Stimulated activated effector memory CD8-positive, alpha-beta T cell treated with anti-CD3 and anti-CD28 coated beads, Interleukin-12 subunit alpha, Interleukin-12 subunit beta, amount 100 ng/mL, for 72 hours (primary cell): ENCODE results near the gene SAMD4A.

Experiments
- ATAC-seq: fragments of 150-1000 bp; cut with Tn5 transposase; 2 replicates; pipeline ENCODE4 v1.10.0; 2021
- DNase-seq, 2 donors: peaks; one replicate each; pipeline ENCODE4 v3.0.0; 2021 to 2022; ENCODE audit warnings: low spot score in 2 of 2
- H3K27ac Mint-ChIP-seq: one replicate; pipeline ENCODE4 v1.8.0; 2022; ENCODE audit warnings: mild to moderate bottlenecking, mixed read lengths
- H3K36me3 Mint-ChIP-seq: one replicate; pipeline ENCODE4 v1.8.0; 2022; ENCODE audit warnings: mild to moderate bottlenecking, mixed read lengths
- H3K4me1 Mint-ChIP-seq: one replicate; pipeline ENCODE4 v1.8.0; 2022; ENCODE audit warnings: mixed read lengths
- H3K4me3 Mint-ChIP-seq: one replicate; pipeline ENCODE4 v1.8.0; 2022; ENCODE audit warnings: mild to moderate bottlenecking, mixed read lengths
- H3K9me3 Mint-ChIP-seq: one replicate; pipeline ENCODE4 v1.8.0; 2022; ENCODE audit warnings: mixed read lengths

Gene SAMD4A

DNA sequence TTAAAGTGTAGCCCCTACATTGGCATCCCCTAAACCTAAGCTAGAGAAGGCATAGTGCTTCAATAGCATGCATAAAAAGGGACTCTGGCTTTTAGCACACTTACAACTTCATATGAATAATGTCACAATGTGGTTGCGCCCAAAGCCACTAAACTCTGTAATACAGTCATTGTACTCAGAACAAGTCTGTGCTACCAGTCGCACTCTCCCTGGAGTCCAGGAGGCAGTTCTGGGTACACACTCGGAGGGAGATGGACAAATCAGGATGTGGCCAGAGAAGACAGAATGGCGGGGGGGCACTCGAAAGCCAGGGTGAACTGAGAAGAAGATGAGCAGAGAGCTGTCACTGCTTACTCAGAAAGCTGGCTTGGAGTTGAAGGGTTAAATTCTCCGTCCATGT lies 10.6 kb downstream of the SAMD4A start:
- Mint-ChIP-seq H3K4me1 (no peaks in the 10 kb centered on the region), H3K27ac (no peak overlapping the region), H3K36me3 (no peaks in the 10 kb centered on the region), H3K4me3 (no peak overlapping the region), H3K9me3 (peaks cover 5% of the 10 kb centered on the region)
- ATAC-seq (peak; percentile 74), DNase-seq (no peak)

GRCh38 chr14:54577977-54578376 lies 11.0 kb downstream of the SAMD4A start:
- DNase-seq: no peak
- ATAC-seq: no peak
- no peak overlapping the region for H3K4me3 Mint-ChIP-seq
- H3K36me3 Mint-ChIP-seq: no peaks in the 10 kb centered on the region
- peaks cover 5% of the 10 kb centered on the region for H3K9me3 Mint-ChIP-seq
- no peak overlapping the region for H3K27ac Mint-ChIP-seq
- H3K4me1 Mint-ChIP-seq: no peaks in the 10 kb centered on the region

DNA sequence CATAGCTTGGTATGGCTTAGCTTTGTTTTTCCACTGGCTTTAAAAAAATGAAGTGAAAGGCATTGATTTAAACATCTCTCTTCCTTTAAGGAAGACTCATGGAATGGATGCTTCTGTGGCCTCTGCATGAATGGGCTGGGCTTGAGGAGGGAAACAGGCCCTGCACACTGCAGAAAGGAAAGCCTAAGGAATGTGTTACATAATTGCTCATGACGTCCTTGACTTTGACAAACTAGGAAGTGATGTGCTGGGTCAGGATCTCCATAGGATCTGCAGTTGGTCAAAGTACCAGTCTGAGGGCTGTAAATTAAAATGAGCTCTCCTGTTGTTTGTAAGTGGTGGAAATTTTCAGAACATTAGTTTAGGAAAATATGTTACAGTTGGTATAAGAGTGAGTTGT lies 12.7 kb downstream of the SAMD4A start:
- no peak overlapping the region for H3K27ac Mint-ChIP-seq
- no peaks in the 10 kb centered on the region for H3K9me3 Mint-ChIP-seq
- H3K4me3 Mint-ChIP-seq: no peak overlapping the region
- DNase-seq: no peak
- H3K4me1 Mint-ChIP-seq: no peaks in the 10 kb centered on the region
- no peaks in the 10 kb centered on the region for H3K36me3 Mint-ChIP-seq
- ATAC-seq: no peak

DNA sequence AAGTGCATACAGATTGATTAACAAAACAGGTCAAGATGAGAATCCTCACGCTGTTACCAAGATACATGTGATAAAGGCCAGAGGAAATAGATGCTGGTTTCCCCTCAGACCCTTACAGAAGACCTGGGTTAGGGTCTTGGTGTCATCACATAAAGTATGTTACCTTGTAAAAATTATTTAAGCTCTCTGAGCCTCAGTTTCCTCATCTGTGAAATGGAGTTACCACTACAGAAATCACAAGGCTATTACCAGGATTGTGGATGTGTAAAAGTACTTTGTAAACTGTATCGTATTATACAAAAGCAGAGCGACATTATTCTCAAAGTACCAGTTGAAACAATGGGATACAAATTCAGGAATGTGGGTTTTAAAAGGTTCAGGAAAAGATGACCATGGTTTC lies 14.0 kb downstream of the SAMD4A start:
- Mint-ChIP-seq H3K36me3 (no peaks in the 10 kb centered on the region), H3K4me3 (no peak overlapping the region), H3K27ac (no peak overlapping the region), H3K9me3 (no peaks in the 10 kb centered on the region), H3K4me1 (no peaks in the 10 kb centered on the region)
- no peak for DNase-seq
- no peak for ATAC-seq

DNA sequence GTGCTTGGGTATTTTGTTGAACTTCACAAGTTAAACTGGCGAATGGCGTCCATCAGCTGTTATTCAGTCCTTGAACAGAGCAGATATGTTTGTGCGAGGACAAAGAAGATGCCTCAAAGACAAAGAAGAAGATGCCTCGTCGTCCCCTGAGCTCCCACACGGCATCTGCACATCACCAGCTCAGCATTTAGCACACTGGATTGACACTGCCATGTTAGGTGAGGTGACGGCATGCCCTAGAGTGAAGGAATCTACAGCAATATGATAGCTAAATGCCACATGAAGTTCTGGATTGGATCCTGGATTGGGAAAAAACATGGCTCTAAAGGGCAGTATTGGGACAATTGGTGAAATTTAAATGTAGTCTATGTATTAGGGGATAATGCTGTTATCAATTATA lies 15.4 kb downstream of the SAMD4A start:
- ATAC-seq: no peak
- Mint-ChIP-seq H3K4me3 (no peak overlapping the region), H3K9me3 (no peaks in the 10 kb centered on the region), H3K27ac (no peak overlapping the region), H3K4me1 (no peaks in the 10 kb centered on the region), H3K36me3 (no peaks in the 10 kb centered on the region)
- DNase-seq: no peak

GRCh38 chr14:54584097-54584496 lies 17.2 kb downstream of the SAMD4A start:
- H3K4me1 Mint-ChIP-seq: no peaks in the 10 kb centered on the region
- no peak overlapping the region for H3K27ac Mint-ChIP-seq
- no peaks in the 10 kb centered on the region for H3K9me3 Mint-ChIP-seq
- H3K4me3 Mint-ChIP-seq: no peak overlapping the region
- DNase-seq (no peak), ATAC-seq (no peak)
- H3K36me3 Mint-ChIP-seq: no peaks in the 10 kb centered on the region

GRCh38 chr14:54585214-54585613 lies 18.3 kb downstream of the SAMD4A start:
- no peak for ATAC-seq
- H3K36me3 Mint-ChIP-seq: no peaks in the 10 kb centered on the region
- no peaks in the 10 kb centered on the region for H3K9me3 Mint-ChIP-seq
- DNase-seq: no peak
- H3K4me1 Mint-ChIP-seq: no peaks in the 10 kb centered on the region
- no peak overlapping the region for H3K4me3 Mint-ChIP-seq
- H3K27ac Mint-ChIP-seq: no peak overlapping the region

- H3K9me3 Mint-ChIP-seq: no peaks in the 10 kb centered on the region
- H3K4me3 Mint-ChIP-seq: no peak overlapping the region
- no peaks in the 10 kb centered on the region for H3K36me3 Mint-ChIP-seq
- H3K27ac Mint-ChIP-seq: no peak overlapping the region
- DNase-seq: no peak
- ATAC-seq: no peak
- peaks cover 7% of the 10 kb centered on the region for H3K4me1 Mint-ChIP-seq
Observed at GRCh38 chr14:54589076-54589475, 22.1 kb downstream of the SAMD4A start.

GRCh38 chr14:54589843-54590242 lies 22.9 kb downstream of the SAMD4A start:
- H3K27ac Mint-ChIP-seq: no peak overlapping the region
- H3K36me3 Mint-ChIP-seq: no peaks in the 10 kb centered on the region
- H3K4me1 Mint-ChIP-seq: peaks cover 10% of the 10 kb centered on the region
- no peak overlapping the region for H3K4me3 Mint-ChIP-seq
- H3K9me3 Mint-ChIP-seq: no peaks in the 10 kb centered on the region
- no peak for DNase-seq
- ATAC-seq: no peak

DNA sequence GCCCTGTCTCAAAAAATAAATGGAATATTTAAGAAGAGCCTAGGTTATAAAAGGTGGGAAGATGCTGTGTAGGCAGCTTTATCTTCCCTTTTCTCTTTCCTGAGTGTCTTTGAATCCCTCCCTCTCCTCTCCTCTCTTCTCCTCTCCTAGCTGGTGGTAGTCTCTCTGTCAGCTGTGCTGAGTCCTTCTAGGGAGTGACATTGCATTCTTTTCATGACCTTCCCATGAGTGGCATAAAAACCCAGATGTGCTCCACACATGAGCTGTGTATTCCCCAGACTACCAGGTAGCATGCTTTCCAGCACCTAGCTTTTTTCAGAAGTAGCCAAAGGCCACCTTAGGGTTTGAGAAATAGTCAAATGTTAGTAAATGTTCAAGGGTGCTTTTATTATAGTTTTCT lies 23.6 kb downstream of the SAMD4A start:
- Mint-ChIP-seq H3K9me3 (no peaks in the 10 kb centered on the region), H3K4me1 (peaks cover 10% of the 10 kb centered on the region), H3K36me3 (no peaks in the 10 kb centered on the region), H3K4me3 (no peak overlapping the region), H3K27ac (no peak overlapping the region)
- DNase-seq (no peak), ATAC-seq (no peak)

GRCh38 chr14:54591461-54591860 lies 24.5 kb downstream of the SAMD4A start:
- no peak for DNase-seq
- no peak overlapping the region for H3K27ac Mint-ChIP-seq
- no peak overlapping the region for H3K4me3 Mint-ChIP-seq
- no peak for ATAC-seq
- H3K4me1 Mint-ChIP-seq: peaks cover 10% of the 10 kb centered on the region
- H3K36me3 Mint-ChIP-seq: no peaks in the 10 kb centered on the region
- H3K9me3 Mint-ChIP-seq: no peaks in the 10 kb centered on the region

DNA sequence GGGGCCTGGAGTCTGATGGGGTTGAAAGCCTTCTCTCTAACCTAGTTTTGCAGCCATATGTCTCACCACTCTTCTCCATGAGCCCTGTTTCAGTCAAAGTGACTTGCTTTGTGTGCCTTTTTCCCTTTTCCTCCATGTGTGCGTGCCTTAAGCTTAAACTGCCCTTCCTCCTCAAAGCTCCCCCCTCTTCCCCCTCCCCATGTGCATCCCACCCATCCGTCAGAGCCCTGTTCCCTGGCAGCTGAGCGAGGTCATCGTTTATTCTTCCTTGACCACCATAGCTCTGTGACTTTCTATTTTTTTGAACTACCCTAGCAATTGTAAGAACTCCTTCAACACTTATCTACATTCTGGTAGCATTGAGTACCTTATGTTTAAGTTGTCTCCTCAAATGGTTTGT lies 24.9 kb downstream of the SAMD4A start:
- H3K4me1 Mint-ChIP-seq: peaks cover 10% of the 10 kb centered on the region
- DNase-seq: no peak
- ATAC-seq: no peak
- no peaks in the 10 kb centered on the region for H3K9me3 Mint-ChIP-seq
- no peaks in the 10 kb centered on the region for H3K36me3 Mint-ChIP-seq
- H3K27ac Mint-ChIP-seq: no peak overlapping the region
- no peak overlapping the region for H3K4me3 Mint-ChIP-seq

DNA sequence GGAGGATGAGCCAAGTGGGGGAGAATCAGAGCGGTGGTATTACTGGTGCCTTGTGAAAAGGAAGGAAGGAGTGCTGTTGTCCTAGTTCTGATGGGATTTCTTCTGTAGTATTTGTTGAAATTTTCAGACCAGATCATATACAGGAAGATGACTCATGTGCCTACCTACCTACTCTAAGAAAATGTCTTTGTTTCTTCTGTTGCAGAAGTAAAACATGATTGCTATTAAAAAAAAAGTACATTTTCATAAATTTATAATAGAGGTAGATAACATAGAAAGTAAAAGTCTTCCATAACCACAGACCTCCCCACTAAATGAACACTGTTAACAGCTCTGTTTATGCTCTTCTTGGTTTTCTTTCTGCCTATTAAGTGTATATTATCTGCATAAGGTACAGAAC lies 26.9 kb downstream of the SAMD4A start:
- H3K27ac Mint-ChIP-seq: no peak overlapping the region
- DNase-seq: no peak
- no peak overlapping the region for H3K4me3 Mint-ChIP-seq
- no peak for ATAC-seq
- H3K9me3 Mint-ChIP-seq: no peaks in the 10 kb centered on the region
- peaks cover 10% of the 10 kb centered on the region for H3K4me1 Mint-ChIP-seq
- no peaks in the 10 kb centered on the region for H3K36me3 Mint-ChIP-seq

DNA sequence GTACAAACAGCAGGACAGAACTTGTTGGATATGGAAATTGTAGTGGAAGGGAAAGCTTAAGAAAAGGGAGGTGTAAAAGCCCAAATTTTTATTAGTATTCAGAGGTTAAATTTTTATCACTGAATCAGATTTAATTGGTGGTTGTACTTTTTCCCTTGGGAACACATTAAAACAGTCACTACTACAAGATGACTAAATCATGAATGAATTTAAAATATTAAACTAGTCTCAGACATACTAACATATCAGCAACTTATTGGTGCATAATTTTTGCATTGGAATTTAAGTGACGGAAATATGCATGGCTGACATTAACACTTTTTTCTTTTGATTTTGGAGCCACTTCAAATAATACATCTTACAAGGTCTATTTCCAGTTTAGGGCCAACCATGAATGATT lies 27.6 kb downstream of the SAMD4A start:
- ATAC-seq: no peak
- H3K9me3 Mint-ChIP-seq: no peaks in the 10 kb centered on the region
- no peak for DNase-seq
- no peak overlapping the region for H3K4me3 Mint-ChIP-seq
- no peaks in the 10 kb centered on the region for H3K36me3 Mint-ChIP-seq
- H3K4me1 Mint-ChIP-seq: peaks cover 10% of the 10 kb centered on the region
- no peak overlapping the region for H3K27ac Mint-ChIP-seq

- peaks cover 10% of the 10 kb centered on the region for H3K4me1 Mint-ChIP-seq
- no peaks in the 10 kb centered on the region for H3K36me3 Mint-ChIP-seq
- no peak overlapping the region for H3K27ac Mint-ChIP-seq
- no peaks in the 10 kb centered on the region for H3K9me3 Mint-ChIP-seq
- ATAC-seq: no peak
- DNase-seq: no peak
- no peak overlapping the region for H3K4me3 Mint-ChIP-seq
Observed at GRCh38 chr14:54597795-54598443, 31.0 kb downstream of the SAMD4A start.

GRCh38 chr14:54599966-54600716 lies 33.2 kb downstream of the SAMD4A start:
- ATAC-seq (no peak), DNase-seq (no peak)
- H3K9me3 Mint-ChIP-seq: no peaks in the 10 kb centered on the region
- H3K4me3 Mint-ChIP-seq: no peak overlapping the region
- no peaks in the 10 kb centered on the region for H3K36me3 Mint-ChIP-seq
- H3K4me1 Mint-ChIP-seq: no peaks in the 10 kb centered on the region
- H3K27ac Mint-ChIP-seq: no peak overlapping the region
